ENCODE data around the gene NARF. TPM values are rescaled to one million over a fixed set of nuclear protein-coding genes. Genes with fewer than 3 reads are reported as not detected.
"Not testable (repeated sequence)": the region's sequence is repeated elsewhere in the genome, so short reads cannot be mapped to it uniquely, and the experiment has no call there.

The NARF gene
- total RNA-seq, 4 donors from 2014 or later = 33.2 to 47.5 (median 40.2) TPM

DNA sequence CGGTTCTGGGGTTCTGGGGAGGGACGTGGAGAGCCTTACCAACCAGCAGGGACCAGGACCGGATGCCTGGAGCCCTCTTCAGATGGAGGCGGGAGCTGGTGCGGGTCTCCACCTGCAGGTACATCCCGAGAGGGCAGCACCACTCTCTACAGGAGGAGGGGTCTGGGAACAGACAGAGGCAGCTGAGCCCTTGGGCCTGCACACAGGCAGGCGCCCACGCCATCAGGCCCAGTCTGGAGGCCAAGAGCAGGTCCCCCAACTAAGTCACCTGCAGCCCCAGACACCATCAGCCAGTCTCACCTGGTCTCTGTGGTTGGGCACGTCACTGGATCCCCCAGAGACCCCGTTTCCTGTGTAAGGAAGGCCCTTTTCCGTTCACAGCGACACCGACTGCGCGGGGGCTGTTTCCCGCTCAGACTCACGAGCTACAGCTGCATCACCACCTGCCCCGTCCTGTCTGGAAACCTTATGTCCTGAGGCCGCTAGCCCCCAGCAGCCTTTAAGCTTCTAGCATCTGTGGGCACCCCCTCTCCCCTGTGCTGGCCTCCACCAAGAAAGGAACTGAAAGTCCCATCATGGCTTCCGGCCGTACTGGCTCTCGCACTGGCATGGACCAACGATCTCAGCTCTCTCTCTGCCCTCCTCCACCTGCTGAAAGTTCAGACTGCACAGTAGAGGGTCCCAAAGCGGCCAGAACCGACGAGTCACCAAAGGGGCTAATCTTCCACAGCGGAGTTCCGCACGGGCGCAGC, 9.2 kb upstream of the NARF start:
- Histone ChIP-seq H3K4me1 (peaks cover 24 to 64% (median 32%) of the 10 kb centered on the region in 3 donors), H3K9me3 (no peaks in the 10 kb centered on the region), H3K4me3 (peak overlapping the region; percentile 64 to 100 (median 92)), H3K27me3 (no peaks in the 10 kb centered on the region), H3K36me3 (peaks cover 0 to 34% (median 2%) of the 10 kb centered on the region in 3 donors), H3K27ac (peak overlapping the region; percentile 89 to 96 (median 94))
- 63 to 76% methylated on average over 11 to 17 of the region's 30 CpGs for WGBS, 2 donors
- intact Hi-C loops (cut with DNase I) = no loop called here
- TF ChIP-seq, protein P1, sequence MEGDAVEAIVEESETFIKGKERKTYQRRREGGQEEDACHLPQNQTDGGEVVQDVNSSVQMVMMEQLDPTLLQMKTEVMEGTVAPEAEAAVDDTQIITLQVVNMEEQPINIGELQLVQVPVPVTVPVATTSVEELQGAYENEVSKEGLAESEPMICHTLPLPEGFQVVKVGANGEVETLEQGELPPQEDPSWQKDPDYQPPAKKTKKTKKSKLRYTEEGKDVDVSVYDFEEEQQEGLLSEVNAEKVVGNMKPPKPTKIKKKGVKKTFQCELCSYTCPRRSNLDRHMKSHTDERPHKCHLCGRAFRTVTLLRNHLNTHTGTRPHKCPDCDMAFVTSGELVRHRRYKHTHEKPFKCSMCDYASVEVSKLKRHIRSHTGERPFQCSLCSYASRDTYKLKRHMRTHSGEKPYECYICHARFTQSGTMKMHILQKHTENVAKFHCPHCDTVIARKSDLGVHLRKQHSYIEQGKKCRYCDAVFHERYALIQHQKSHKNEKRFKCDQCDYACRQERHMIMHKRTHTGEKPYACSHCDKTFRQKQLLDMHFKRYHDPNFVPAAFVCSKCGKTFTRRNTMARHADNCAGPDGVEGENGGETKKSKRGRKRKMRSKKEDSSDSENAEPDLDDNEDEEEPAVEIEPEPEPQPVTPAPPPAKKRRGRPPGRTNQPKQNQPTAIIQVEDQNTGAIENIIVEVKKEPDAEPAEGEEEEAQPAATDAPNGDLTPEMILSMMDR (IDR thresholded peaks at IDR 0.05) = no peak
- TF ChIP-seq POLR2A (IDR thresholded peaks at IDR 0.05) = peak in 1 of 4 donors; percentile 57
- DNase-seq = peak; percentile 51

DNA sequence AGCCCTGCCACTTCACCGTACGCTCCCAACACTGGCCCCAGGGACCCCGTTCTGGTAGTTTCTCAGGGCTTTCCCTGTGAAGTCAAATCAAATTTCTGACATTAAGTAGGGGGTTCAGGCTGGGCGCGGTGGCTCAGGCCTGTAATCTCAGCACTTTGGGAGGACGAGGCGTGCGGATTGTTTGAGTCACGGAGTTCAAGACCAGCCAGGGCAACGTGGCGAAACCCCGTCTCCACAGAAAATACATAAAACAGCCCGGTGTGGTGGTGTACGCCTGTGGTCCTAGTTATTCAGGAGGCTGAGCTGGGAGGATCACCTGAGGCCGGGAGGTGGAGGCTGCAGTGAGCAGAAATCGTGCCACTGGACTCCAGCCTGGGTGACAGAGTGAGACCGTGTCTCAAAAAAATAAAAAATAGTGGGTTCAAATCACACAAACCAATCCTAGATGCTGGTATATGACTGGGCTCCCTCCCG, 8.6 kb upstream of the NARF start:
- Histone ChIP-seq H3K4me3 (peak overlapping the region; percentile 64 to 100 (median 92)), H3K27ac (peak overlapping the region; percentile 89 to 96 (median 94)), H3K9me3 (no peaks in the 10 kb centered on the region), H3K4me1 (peaks cover 19 to 58% (median 32%) of the 10 kb centered on the region in 3 donors), H3K27me3 (no peaks in the 10 kb centered on the region), H3K36me3 (peaks cover 0 to 28% (median 0%) of the 10 kb centered on the region in 3 donors)
- DNase-seq = no peak
- 22 to 49% methylated on average over 6 to 11 of the region's 18 CpGs for WGBS, 2 donors
- intact Hi-C loops (cut with DNase I) = no loop called here
- TF ChIP-seq POLR2A (IDR thresholded peaks at IDR 0.05) = no peak
- TF ChIP-seq, protein P1 (IDR thresholded peaks at IDR 0.05) = no peak

DNA sequence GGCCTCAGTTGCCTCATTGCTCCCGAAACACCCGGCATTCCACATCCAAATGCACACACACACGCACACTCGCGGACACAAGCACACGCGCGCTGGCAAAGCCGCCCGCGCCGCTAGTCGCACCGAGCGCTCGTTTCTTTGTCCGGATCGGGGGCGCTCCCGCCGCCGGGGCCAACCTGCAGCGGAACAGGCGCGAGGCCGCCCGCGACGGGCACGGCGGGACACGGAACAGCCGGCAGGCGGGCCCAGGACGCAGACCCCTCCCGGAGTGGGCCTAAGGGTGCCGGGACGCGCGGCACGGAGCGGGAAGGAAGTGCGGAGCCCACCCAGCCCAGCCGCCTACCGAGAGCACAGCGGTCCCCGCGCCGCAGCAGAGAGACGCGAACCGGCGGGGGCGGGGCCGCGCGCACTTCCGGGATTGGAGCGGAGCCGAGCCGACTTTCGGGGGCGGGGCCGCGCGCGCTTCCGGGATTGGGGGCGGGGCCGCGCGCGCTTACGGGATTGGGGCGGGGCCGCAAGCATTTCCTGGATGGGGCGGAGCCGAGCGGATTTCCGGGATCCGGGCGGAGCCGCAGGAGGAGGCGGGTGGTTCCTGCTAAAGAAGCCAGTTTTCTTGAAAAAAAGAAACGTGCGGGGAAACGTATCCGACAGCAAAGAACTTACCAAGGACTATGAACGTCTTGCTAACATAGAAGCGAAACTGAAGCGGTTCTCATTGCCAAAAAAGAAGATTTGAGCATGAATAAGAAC, 8.0 kb upstream of the NARF start, which contains the start of gene CYBC1:
CYBC1 (minus strand) TSS at position 396 of the 750 bp plus-strand sequence. CDS start 1,498 bp downstream, outside the sequence.
- peaks cover 13 to 52% (median 29%) of the 10 kb centered on the region in 3 donors for H3K4me1 ChIP-seq
- H3K27ac ChIP-seq = peak within 1 kb of the TSS; percentile 89 to 96 (median 94)
- DNase-seq = peak; percentile 49
- H3K36me3 ChIP-seq = peaks cover 0 to 22% (median 0%) of the 10 kb centered on the region in 3 donors
- peak in 2 of 4 donors; percentile 74 to 89 for TF ChIP-seq POLR2A (IDR thresholded peaks at IDR 0.05)
- TF ChIP-seq, protein P1 (IDR thresholded peaks at IDR 0.05) = peak in 1 of 6 experiments; percentile 22
- no peaks in the 10 kb centered on the region for H3K9me3 ChIP-seq
- H3K4me3 ChIP-seq = peak within 1 kb of the TSS; percentile 64 to 100 (median 92)
- intact Hi-C loops (cut with DNase I) = no loop called here
- 0 to 1% methylated on average over 8 to 16 of the region's 91 CpGs for whole genome bisulfite sequencing, 2 donors
- H3K27me3 ChIP-seq = no peaks in the 10 kb centered on the region

DNA sequence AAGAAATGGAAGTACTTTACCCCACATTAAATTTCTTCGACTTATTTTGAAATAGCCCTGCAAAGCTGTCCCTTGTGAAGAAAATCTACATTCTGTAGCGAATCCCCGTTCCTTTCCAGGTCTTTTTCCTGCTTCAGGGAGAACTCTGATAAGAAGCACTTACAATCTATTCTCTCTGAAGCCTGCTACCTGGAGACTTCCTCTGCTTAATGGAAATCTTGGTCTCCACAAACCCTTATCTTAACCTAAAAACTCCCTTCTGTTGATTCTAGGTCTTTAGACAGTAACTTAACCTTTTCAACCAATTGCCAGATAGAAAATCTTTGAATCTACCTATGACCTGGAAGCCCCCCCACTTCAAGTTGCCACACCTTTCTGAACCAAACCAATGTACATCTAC, 6.4 kb upstream of the NARF start:
- no peak for DNase-seq
- Histone ChIP-seq H3K27me3 (no peaks in the 10 kb centered on the region), H3K9me3 (no peaks in the 10 kb centered on the region), H3K27ac (peak overlapping the region in 1 of 4 donors; percentile 96), H3K4me3 (no peak overlapping the region), H3K36me3 (peaks cover 0 to 9% (median 0%) of the 10 kb centered on the region in 3 donors), H3K4me1 (peaks cover 7 to 47% (median 25%) of the 10 kb centered on the region in 3 donors)
- 93 to 94% methylated on average over 3 of the region's 3 CpGs for WGBS, 2 donors
- intact Hi-C loops (cut with DNase I) = no loop called here
- TF ChIP-seq, protein P1 (IDR thresholded peaks at IDR 0.05) = no peak
- TF ChIP-seq POLR2A (IDR thresholded peaks at IDR 0.05) = no peak

DNA sequence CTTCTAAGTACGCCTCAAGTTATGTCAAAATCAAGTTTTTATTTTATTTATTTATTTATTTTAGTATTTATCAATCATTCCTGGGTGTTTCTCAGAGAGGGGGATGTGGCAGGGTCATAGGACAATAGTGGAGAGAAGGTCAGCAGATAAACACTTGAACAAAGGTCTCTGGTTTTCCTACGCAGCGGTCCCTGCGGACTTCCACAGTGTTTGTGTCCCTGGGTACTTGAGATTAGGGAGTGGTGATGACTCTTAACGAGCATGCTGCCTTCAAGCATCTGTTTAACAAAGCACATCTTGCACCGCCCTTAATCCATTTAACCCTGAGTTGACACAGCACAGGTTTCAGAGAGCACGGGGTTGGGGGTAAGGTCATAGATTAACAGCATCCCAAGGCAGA, 5.4 kb upstream of the NARF start:
- 67 to 70% methylated on average over 7 of the region's 7 CpGs for WGBS, 2 donors
- H3K27ac ChIP-seq = peak overlapping the region in 1 of 4 donors; percentile 44
- H3K4me1 ChIP-seq = peaks cover 11 to 47% (median 31%) of the 10 kb centered on the region in 3 donors
- H3K27me3 ChIP-seq; H3K4me3 ChIP-seq; intact Hi-C loops (cut with DNase I); DNase-seq; H3K9me3 ChIP-seq; H3K36me3 ChIP-seq: not testable (repeated sequence)

DNA sequence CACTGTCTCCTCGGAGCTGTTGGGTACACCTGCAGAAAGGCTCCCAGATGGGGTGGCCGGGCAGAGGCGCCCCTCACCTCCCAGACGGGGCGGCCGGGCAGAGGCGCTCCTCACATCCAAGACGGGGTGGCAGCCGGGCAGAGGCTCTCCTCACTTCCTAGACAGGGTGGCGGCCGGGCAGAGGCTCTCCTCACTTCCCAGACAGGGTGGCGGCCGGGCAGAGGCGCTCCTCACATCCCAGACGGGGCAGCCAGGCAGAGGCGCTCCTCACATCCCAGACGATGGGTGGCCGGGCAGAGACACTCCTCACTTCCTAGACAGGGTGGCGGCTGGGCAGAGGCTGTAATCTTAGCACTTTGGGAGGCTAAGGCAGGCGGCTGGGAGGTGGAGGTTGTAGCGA, 4.8 kb upstream of the NARF start:
- H3K4me3 ChIP-seq; H3K36me3 ChIP-seq; intact Hi-C loops (cut with DNase I); H3K9me3 ChIP-seq; H3K27me3 ChIP-seq; DNase-seq; H3K27ac ChIP-seq: not testable (repeated sequence)
- no CpG with 5 or more reads among the region's 21 CpGs for whole genome bisulfite sequencing, 2 donors
- peaks cover 11 to 46% (median 31%) of the 10 kb centered on the region in 3 donors for H3K4me1 ChIP-seq

Data from esophagus squamous epithelium (tissue), 5 donors.